GM12878 (cell line): Measurements from ENCODE around the gene ZNRF3. TPM values are rescaled to one million over a fixed set of nuclear protein-coding genes. Genes with fewer than 3 reads are reported as not detected.

Experiments used
- ATAC-seq: fragments of 200-7000 bp; cut with Tn5 transposase; 3 replicates; pipeline ENCODE4 v1.9.1; 2020; ENCODE audit warnings: mild to moderate bottlenecking, moderate library complexity
- BruUV-seq: library from RNA; stranded (reverse); fragments of 400-500 nt; replicated peaks from 2 replicates; lab custom pipeline; 2021; lab: Mats Ljungman, UMichigan
- CTCF ChIA-PET: fragments of 300-600 bp; sonication (Branson Sonifier 250); formaldehyde crosslinking; extraction: SDS; loops from one replicate; lab custom pipeline; 2021; ENCODE audit warnings: inconsistent platforms; lab: Yijun Ruan, JAX
- POLR2A ChIA-PET: fragments of 350-600 bp; formaldehyde crosslinking; extraction: SDS; loops from one replicate; lab custom pipeline; 2021; ENCODE audit warnings: inconsistent platforms; lab: Charles Lee
- RAD21 ChIA-PET: fragments of 300-600 bp; sonication (Branson Sonifier 250); formaldehyde crosslinking; loops from one replicate; lab custom pipeline; 2023; ENCODE audit warnings: antibody characterized with exemption; ENCODE audit not compliant: unreplicated experiment; lab: Charles Lee
- SMC1A ChIA-PET: fragments of 300-600 bp; sonication (Branson Sonifier 250); formaldehyde crosslinking; loops from one replicate; lab custom pipeline; 2023; ENCODE audit not compliant: unreplicated experiment, uncharacterized antibody; lab: Charles Lee
- DNase-seq: peaks from one replicate; pipeline ENCODE4 v3.0.0-alpha.2; 2011; ENCODE audit warnings: low read depth, low spot score
- FAIRE-seq: peaks from 3 replicates; lab custom pipeline; 2011; peaks lifted over from hg19 to GRCh38; lab: Jason Lieb, UNC
- H2AFZ ChIP-seq: 2 replicates; pipeline ENCODE4 v1.6.0; 2011; ENCODE audit warnings: low read depth, low read length, control low read depth; ENCODE audit not compliant: control insufficient read depth
- H3K27ac ChIP-seq: 2 replicates; pipeline ENCODE4 v1.5.1; 2011; ENCODE audit warnings: control low read depth; ENCODE audit not compliant: control insufficient read depth, insufficient read depth
- H3K27me3 ChIP-seq, 2 experiments: replicated peaks in 1 of 2; 2 replicates each; pipeline versions ENCODE4 v1.6.0 to v1.6.1; 2011; ENCODE audit warnings: low read length in 1 of 2; ENCODE audit not compliant: control insufficient read depth in 2 of 2, insufficient read depth in 2 of 2
- H3K36me3 ChIP-seq, 2 experiments: 2 replicates each; pipeline ENCODE4 v1.5.1; 2011; ENCODE audit warnings: low read length in 1 of 2; ENCODE audit not compliant: control insufficient read depth in 2 of 2, insufficient read depth in 2 of 2
- H3K4me1 ChIP-seq: 2 replicates; pipeline ENCODE4 v1.6.1; 2011; ENCODE audit warnings: mild to moderate bottlenecking, low read length, moderate library complexity, mixed read lengths; ENCODE audit not compliant: control insufficient read depth, insufficient read depth
- H3K4me2 ChIP-seq: 2 replicates; pipeline ENCODE4 v1.6.0; 2011; ENCODE audit warnings: control low read depth; ENCODE audit not compliant: control insufficient read depth, insufficient read depth
- H3K4me3 ChIP-seq: fragments of 200-600 bp; sonication (generic); 2 replicates; pipeline ENCODE4 v1.5.1; 2016
- H3K79me2 ChIP-seq: 2 replicates; pipeline ENCODE4 v1.6.0; 2011; ENCODE audit warnings: low read length; ENCODE audit not compliant: control insufficient read depth, insufficient read depth
- H3K9ac ChIP-seq: 2 replicates; pipeline ENCODE4 v1.8.0; 2011; ENCODE audit warnings: low read length, control low read depth, mixed read lengths; ENCODE audit not compliant: control insufficient read depth, insufficient read depth
- H3K9me3 ChIP-seq: replicated peaks from 3 replicates; pipeline ENCODE4 v1.5.1; 2011; ENCODE audit warnings: mild to moderate bottlenecking, low read length; ENCODE audit not compliant: control insufficient read depth, insufficient read depth
- H4K20me1 ChIP-seq: 2 replicates; pipeline ENCODE4 v1.6.0; 2011; ENCODE audit not compliant: control insufficient read depth, insufficient read depth
- CBFB ChIP-seq: IDR thresholded peaks from 2 replicates; pipeline ENCODE4 v1.6.1; 2016; ENCODE audit warnings: antibody characterized with exemption, low read depth
- CBX5 ChIP-seq: sonication (generic); IDR thresholded peaks from 2 replicates; pipeline ENCODE4 v1.6.1; 2016; ENCODE audit warnings: low read depth, moderate library complexity, mild to moderate bottlenecking, inconsistent platforms
- CEBPZ ChIP-seq: fragments of 150-350 bp; IDR thresholded peaks from 2 replicates; pipeline ENCODE4 v1.6.1; 2016; ENCODE audit warnings: low read depth, low read length
- CUX1 ChIP-seq: IDR thresholded peaks from 2 replicates; pipeline ENCODE4 v1.6.1; 2012; ENCODE audit warnings: improper control_type of control experiment, low read depth, low read length; ENCODE audit not compliant: insufficient replicate concordance
- MXI1 ChIP-seq: fragments of 150-350 bp; IDR thresholded peaks from 2 replicates; pipeline ENCODE4 v1.6.1; 2011; ENCODE audit warnings: low read depth, mild to moderate bottlenecking, inconsistent platforms, low read length, improper control_type of control experiment
- MYB ChIP-seq: fragments of 150-350 bp; IDR thresholded peaks from 2 replicates; pipeline ENCODE4 v1.6.1; 2014; ENCODE audit warnings: mild to moderate bottlenecking, low read depth, low read length, borderline replicate concordance
- MYC ChIP-seq: IDR thresholded peaks from 2 replicates; pipeline ENCODE4 v1.6.1; 2011; ENCODE audit warnings: mild to moderate bottlenecking, low read length, moderate library complexity, inconsistent platforms; ENCODE audit not compliant: insufficient read depth, insufficient replicate concordance, insufficient read length, severe bottlenecking
- PKNOX1 ChIP-seq: fragments of 450-650 bp; IDR thresholded peaks from 2 replicates; pipeline ENCODE4 v1.6.1; 2016; ENCODE audit warnings: mild to moderate bottlenecking
- TCF7 ChIP-seq: IDR thresholded peaks from 2 replicates; pipeline ENCODE4 v1.6.1; 2014; ENCODE audit warnings: antibody characterized with exemption, borderline replicate concordance
- USF1 ChIP-seq: IDR thresholded peaks from 2 replicates; pipeline ENCODE4 v1.6.1; 2011; ENCODE audit warnings: borderline replicate concordance, low read depth, mild to moderate bottlenecking, moderate library complexity, mixed read lengths, low read length; ENCODE audit not compliant: insufficient read depth; ENCODE audit errors: extremely low read length
- WGBS: methylation state at CpG from one replicate; pipeline ENCODE4 v1.1.6; 2016; ENCODE audit warnings: low lambda C conversion rate; ENCODE audit not compliant: insufficient replicate concordance, insufficient coverage; ENCODE audit errors: missing lambda C conversion rate; 5-methylcytosine and 5-hydroxymethylcytosine counted together
- in situ Hi-C: fragments of 300-500 bp; cut with MboI; formaldehyde crosslinking; loops from 9 replicates; pipeline ENCODE4 v1.14.3; 2018; ENCODE audit warnings: mixed read lengths
- intact Hi-C: fragments of 100-400 bp; cut with micrococcal nuclease; formaldehyde crosslinking; loops from one replicate; pipeline ENCODE4 v1.14.2; 2022; ENCODE audit not compliant: unreplicated experiment
- polyA plus RNA-seq, 11 experiments: library from polyadenylated mRNA; depleted of rRNA in 4 of 11; unstranded in 6 of 11; stranded (reverse) in 5 of 11; fragments of >200 nt; fragmentation: Nextera tagmentation in 4 of 11; fragmentation: Illumina TruSeq in 1 of 11; extraction: Ambion mirVana in 4 of 11; extraction: Trizol in 1 of 11; gene quantifications; 1 replicate in 1 of 11; 2 replicates in 10 of 11; pipeline versions ENCODE4 v1.2.1 to v1.2.3, GENCODE V29; 2011 to 2016; ENCODE audit warnings: inconsistent platforms in 2 of 11, missing spikeins in 2 of 11, low read depth in 1 of 11
- total RNA-seq, 4 experiments: library from RNA; depleted of rRNA in 3 of 4; stranded (reverse); fragments of >200 nt in 3 of 4; fragmentation: Illumina TruSeq in 1 of 4; extraction: Trizol in 1 of 4; gene quantifications; 2 replicates each; pipeline versions ENCODE4 v1.2.1 to v1.2.3, GENCODE V29; 2013 to 2021

The ZNRF3 gene
- total and polyA plus RNA-seq, 10 of the 15 experiments (the other 5 are each of a cell fraction or from before 2014, with no cell fraction given): 0.05 to 2.4 (median 0.46) TPM

GRCh38 chr22:28942801-28943500 lies 59.6 kb downstream of the ZNRF3 start:
- 8% methylated on average over 6 of the region's 7 CpGs for WGBS
- Histone ChIP-seq H3K36me3 (no peaks in the 10 kb centered on the region), H3K27me3 (no peaks in the 10 kb centered on the region), H3K4me3 (no peak overlapping the region), H3K9ac (no peak overlapping the region), H3K4me2 (no peak overlapping the region), H3K4me1 (no peaks in the 10 kb centered on the region), H4K20me1 (no peaks in the 10 kb centered on the region), H2AFZ (no peak overlapping the region), H3K79me2 (no peaks in the 10 kb centered on the region), H3K27ac (no peak overlapping the region), H3K9me3 (peaks cover 3% of the 10 kb centered on the region; the same call in 2 of the 3 replicates)
- ChIA-PET CTCF (interaction anchor here (0.7 to 4.5 kb wide), 12 partner anchors 9 to 211 kb away, joined by 3 to 17 read pairs (median 4); no protein-coding TSS in a partner anchor), SMC1A (interaction anchor here (0.7 to 4.8 kb wide), 20 partner anchors 10 to 93 kb away, joined by 3 to 67 read pairs (median 4); no protein-coding TSS in a partner anchor), RAD21 (interaction anchor here (0.5 to 4.4 kb wide), 10 partner anchors 11 to 88 kb away, joined by 3 to 20 read pairs (median 4); no protein-coding TSS in a partner anchor), POLR2A (interaction anchor here (0.6 to 2.5 kb wide), 9 partner anchors 9 to 213 kb away, joined by 3 to 16 read pairs (median 3); no protein-coding TSS in a partner anchor)
- FAIRE-seq (no peak), DNase-seq (no peak), ATAC-seq (peak; percentile 24; the same call in 2 of the 3 replicates)
- intact Hi-C loops (no loop called here), in situ Hi-C loops (no loop called here)
- no TSS peak for BruUV-seq
- TF ChIP-seq USF1 (no peak), PKNOX1 (no peak), CEBPZ (no peak), CUX1 (no peak), MYB (no peak), MYC (no peak), MXI1 (no peak), CBFB (no peak), TCF7 (no peak), CBX5 (no peak)
